Caco-2 (cell line): ENCODE measurements around the gene DLG2. TPM values are rescaled to one million over a fixed set of nuclear protein-coding genes. Genes with fewer than 3 reads are reported as not detected.

Experiments
- BruUV-seq: library from RNA; stranded (reverse); fragments of 400-500 nt; replicated peaks from 2 replicates; lab custom pipeline; 2021; lab: Mats Ljungman, UMichigan
- CTCF ChIA-PET: fragments of 300-600 bp; sonication (Branson Sonifier 250); formaldehyde crosslinking; loops from one replicate; lab custom pipeline; 2022; ENCODE audit warnings: antibody characterized with exemption; lab: Charles Lee
- POLR2A ChIA-PET: fragments of 300-600 bp; sonication (Branson Sonifier 250); formaldehyde crosslinking; loops from one replicate; lab custom pipeline; 2022; ENCODE audit warnings: antibody characterized with exemption; lab: Charles Lee
- DNase-seq, 2 experiments: peaks; one replicate each; pipeline versions ENCODE4 v3.0.0 to v3.0.0-alpha.2; 2020 to 2022
- H3K27me3 ChIP-seq: replicated peaks from 2 replicates; pipeline ENCODE4 v1.6.0; 2011; ENCODE audit warnings: low read length; ENCODE audit not compliant: control insufficient read depth, insufficient read depth
- H3K36me3 ChIP-seq: 2 replicates; pipeline ENCODE4 v1.5.1; 2011; ENCODE audit warnings: low read length; ENCODE audit not compliant: control insufficient read depth, insufficient read depth
- H3K4me1 ChIP-seq: fragments of 250-450 bp; sonication (Bioruptor Pico); 2 replicates; pipeline ENCODE4 v1.5.1; 2020; ENCODE audit warnings: mild to moderate bottlenecking
- H3K4me3 ChIP-seq: 2 replicates; pipeline ENCODE4 v1.5.1; 2011; ENCODE audit warnings: low read depth, mild to moderate bottlenecking, control low read depth, low read length
- H3K9me3 ChIP-seq: fragments of 250-450 bp; sonication (Bioruptor Pico); 2 replicates; pipeline ENCODE4 v1.5.1; 2020; ENCODE audit warnings: mild to moderate bottlenecking, moderate library complexity
- H3K27ac Mint-ChIP-seq: one replicate; pipeline ENCODE4 v1.8.0; 2022; ENCODE audit warnings: mixed read lengths; ENCODE audit not compliant: unreplicated experiment
- H3K27me3 Mint-ChIP-seq: one replicate; pipeline ENCODE4 v1.8.0; 2022; ENCODE audit warnings: mixed read lengths; ENCODE audit not compliant: insufficient read depth, unreplicated experiment
- H3K36me3 Mint-ChIP-seq: one replicate; pipeline ENCODE4 v1.8.0; 2022; ENCODE audit warnings: mild to moderate bottlenecking, mixed read lengths; ENCODE audit not compliant: insufficient read depth, unreplicated experiment
- H3K4me1 Mint-ChIP-seq: one replicate; pipeline ENCODE4 v1.8.0; 2022; ENCODE audit warnings: low read depth, mixed read lengths; ENCODE audit not compliant: unreplicated experiment
- H3K4me3 Mint-ChIP-seq: one replicate; pipeline ENCODE4 v1.8.0; 2022; ENCODE audit warnings: mild to moderate bottlenecking, moderate library complexity, mixed read lengths; ENCODE audit not compliant: unreplicated experiment
- H3K9me3 Mint-ChIP-seq: one replicate; pipeline ENCODE4 v1.8.0; 2022; ENCODE audit warnings: mixed read lengths; ENCODE audit not compliant: unreplicated experiment
- CTCF ChIP-seq, 2 experiments: fragments of 200-600 bp in 1 of 2; IDR thresholded peaks; 1 replicate in 1 of 2; 2 replicates in 1 of 2; pipeline versions ENCODE4 v1.5.1 to v1.8.0; 2011 to 2022; ENCODE audit warnings: antibody characterized with exemption in 1 of 2, control low read depth in 1 of 2, inconsistent platforms in 1 of 2, low read depth in 1 of 2, low read length in 1 of 2, mild to moderate bottlenecking in 1 of 2, moderate library complexity in 1 of 2; ENCODE audit not compliant: insufficient read depth in 1 of 2, severe bottlenecking in 1 of 2, unreplicated experiment in 1 of 2
- intact Hi-C: fragments of 100-400 bp; cut with micrococcal nuclease; formaldehyde crosslinking; loops from one replicate; pipeline ENCODE4 v1.10.0; 2022; ENCODE audit not compliant: unreplicated experiment
- total RNA-seq: library from RNA; stranded (reverse); gene quantifications from 2 replicates; pipeline ENCODE4 v1.2.3, GENCODE V29; 2022

Gene DLG2
- total RNA-seq, 1 experiment from 2014 or later, result 21.6 TPM

GRCh38 chr11:83473743-83474142 is 2153.4 kb downstream of the DLG2 start:
- no peak for DNase-seq
- Histone ChIP-seq H3K4me1 (no peaks in the 10 kb centered on the region), H3K4me3 (no peak overlapping the region), H3K36me3 (no peaks in the 10 kb centered on the region), H3K27me3 (no peaks in the 10 kb centered on the region), H3K9me3 (no peaks in the 10 kb centered on the region; the same call in 1 of the 2 replicates)
- POLR2A ChIA-PET, result no interaction called here
- TF ChIP-seq CTCF (IDR thresholded peaks at IDR 0.05; ENCODE audit: insufficient read depth in 1 of 2, low read depth in 1 of 2, low read length in 1 of 2, severe bottlenecking in 1 of 2, unreplicated experiment in 1 of 2), result no peak
- no peaks in the 10 kb centered on the region for H3K27me3 Mint-ChIP-seq
- BruUV-seq, result no TSS peak
- no peaks in the 10 kb centered on the region for H3K4me1 Mint-ChIP-seq
- CTCF ChIA-PET, result no interaction called here
- no peaks in the 10 kb centered on the region for H3K36me3 Mint-ChIP-seq
- no peaks in the 10 kb centered on the region for H3K9me3 Mint-ChIP-seq
- no peak overlapping the region for H3K27ac Mint-ChIP-seq
- no peak overlapping the region for H3K4me3 Mint-ChIP-seq
- intact Hi-C loops, result no loop called here

DNA sequence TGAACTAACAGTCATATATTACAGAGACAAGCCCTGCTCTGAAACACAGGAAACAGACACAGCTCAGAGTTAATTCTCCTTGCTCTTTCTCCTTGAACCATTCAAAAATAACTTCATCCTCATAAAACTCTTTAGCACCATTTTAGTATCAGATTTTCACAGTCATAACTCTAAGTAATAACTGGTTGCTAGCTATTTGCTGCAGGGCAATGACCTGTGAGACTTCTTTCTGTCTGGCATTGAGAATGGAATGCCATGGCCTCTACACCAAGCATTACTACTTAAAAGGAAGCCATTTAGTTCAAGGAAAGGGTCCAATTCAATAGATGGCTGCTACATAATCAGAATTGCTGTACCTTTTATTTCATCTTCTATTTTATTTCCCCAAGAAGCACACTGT is 2154.3 kb downstream of the DLG2 start:
- BruUV-seq, result no TSS peak
- ChIA-PET POLR2A (no interaction called here), CTCF (no interaction called here)
- no peaks in the 10 kb centered on the region for H3K27me3 Mint-ChIP-seq
- no peak overlapping the region for H3K27ac Mint-ChIP-seq
- H3K9me3 Mint-ChIP-seq, result no peaks in the 10 kb centered on the region
- no peak for DNase-seq
- Histone ChIP-seq H3K36me3 (no peaks in the 10 kb centered on the region), H3K9me3 (no peaks in the 10 kb centered on the region; the same call in 1 of the 2 replicates), H3K27me3 (no peaks in the 10 kb centered on the region), H3K4me3 (no peak overlapping the region), H3K4me1 (no peaks in the 10 kb centered on the region)
- no peak for TF ChIP-seq CTCF (IDR thresholded peaks at IDR 0.05; ENCODE audit: insufficient read depth in 1 of 2, low read depth in 1 of 2, low read length in 1 of 2, severe bottlenecking in 1 of 2, unreplicated experiment in 1 of 2)
- no peaks in the 10 kb centered on the region for H3K36me3 Mint-ChIP-seq
- H3K4me1 Mint-ChIP-seq, result no peaks in the 10 kb centered on the region
- no peak overlapping the region for H3K4me3 Mint-ChIP-seq
- intact Hi-C loops, result no loop called here

DNA sequence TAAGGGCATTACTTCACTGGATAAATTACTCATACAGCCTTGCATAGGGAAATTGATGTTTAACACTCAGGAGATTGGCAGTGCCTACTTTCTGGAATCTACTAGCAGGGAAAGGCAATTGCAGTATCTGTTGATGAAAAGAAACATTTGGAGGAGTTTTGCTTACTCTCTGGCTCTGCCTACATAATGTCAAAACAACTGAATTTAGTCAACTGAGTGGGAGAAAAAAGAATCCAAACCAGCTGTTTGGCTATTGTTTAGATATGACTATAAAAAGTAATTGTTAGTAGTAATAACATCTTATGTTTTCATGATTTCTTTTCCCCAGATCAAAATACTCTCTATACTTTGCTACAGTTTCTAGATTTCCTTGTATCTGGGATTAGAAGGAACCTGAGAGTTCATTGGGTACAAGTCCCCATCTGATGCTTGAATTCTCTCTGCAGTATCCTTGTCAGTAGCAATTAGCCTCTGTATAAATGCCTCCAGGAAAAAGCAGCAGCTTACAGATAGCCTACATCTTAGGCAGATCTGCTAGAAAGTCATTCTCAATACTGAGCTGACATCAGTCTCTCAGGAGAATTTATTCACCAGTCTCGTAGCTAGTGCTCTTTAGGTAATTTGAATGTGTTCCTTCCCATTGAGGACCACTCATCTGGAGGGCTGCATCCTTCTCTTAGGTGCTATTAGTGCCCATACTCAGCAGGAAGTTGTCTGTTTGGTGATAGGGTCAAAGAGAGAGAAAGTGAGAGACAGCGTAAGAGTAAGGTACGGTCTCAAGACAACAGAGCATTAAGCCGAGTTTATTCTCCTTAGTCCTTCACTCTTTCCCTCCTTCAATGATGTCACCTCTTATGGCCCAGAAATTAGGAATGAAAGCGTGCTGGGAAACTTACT is 2155.1 kb downstream of the DLG2 start:
- Mint-ChIP-seq H3K4me1 (no peaks in the 10 kb centered on the region), H3K4me3 (no peak overlapping the region), H3K27ac (no peak overlapping the region), H3K36me3 (no peaks in the 10 kb centered on the region), H3K27me3 (no peaks in the 10 kb centered on the region), H3K9me3 (no peaks in the 10 kb centered on the region)
- no TSS peak for BruUV-seq
- CTCF ChIA-PET, result no interaction called here
- H3K9me3 ChIP-seq, result no peaks in the 10 kb centered on the region; the same call in 1 of the 2 replicates
- intact Hi-C loops, result no loop called here
- POLR2A ChIA-PET, result no interaction called here
- no peaks in the 10 kb centered on the region for H3K4me1 ChIP-seq
- no peaks in the 10 kb centered on the region for H3K36me3 ChIP-seq
- TF ChIP-seq CTCF (IDR thresholded peaks at IDR 0.05; ENCODE audit: insufficient read depth in 1 of 2, low read depth in 1 of 2, low read length in 1 of 2, severe bottlenecking in 1 of 2, unreplicated experiment in 1 of 2), result no peak
- no peak overlapping the region for H3K4me3 ChIP-seq
- H3K27me3 ChIP-seq, result no peaks in the 10 kb centered on the region
- no peak for DNase-seq
